HG03354 (cell line): ENCODE measurements around the gene HSPA1B.
"Not testable (repeated sequence)": the region's sequence is repeated elsewhere in the genome, so short reads cannot be mapped to it uniquely, and the experiment has no call there.

Experiments
- ATAC-seq: cut with Tn5 transposase; IDR thresholded peaks from one replicate; pipeline ENCODE4 v1.9.1; 2021; ENCODE audit warnings: mild to moderate bottlenecking; ENCODE audit not compliant: unreplicated experiment, poor library complexity, severe bottlenecking

The HSPA1B gene

DNA sequence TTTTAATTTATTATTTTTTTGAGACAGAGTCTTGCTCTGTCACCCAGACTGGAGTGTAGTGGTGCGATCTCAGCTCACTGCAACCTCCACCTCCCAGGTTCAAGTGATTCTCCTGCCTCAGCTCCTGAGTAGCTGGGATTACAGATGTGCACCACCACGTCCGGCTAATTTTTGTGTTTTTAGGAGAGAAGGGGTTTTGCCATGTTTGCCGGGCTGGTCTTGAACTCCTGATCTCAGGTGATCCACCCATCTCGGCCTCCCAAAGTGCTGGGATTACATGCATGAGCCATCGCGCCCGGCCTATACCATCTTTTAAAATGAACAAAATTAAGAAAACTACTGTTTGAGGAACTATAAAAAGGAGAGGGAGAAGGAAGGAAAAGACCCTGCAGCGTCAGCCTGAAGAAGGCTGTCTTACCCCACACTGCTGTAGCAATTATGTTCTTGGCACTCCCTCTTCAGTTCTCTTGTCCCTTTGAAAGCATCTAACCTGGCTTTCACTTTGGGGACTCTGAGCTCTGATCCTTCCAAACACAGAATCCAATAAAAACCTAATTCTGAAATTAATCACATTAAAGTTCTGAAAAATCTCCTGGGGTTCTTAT is 3.8 kb upstream of the HSPA1B start:
- ATAC-seq = not testable (repeated sequence)

DNA sequence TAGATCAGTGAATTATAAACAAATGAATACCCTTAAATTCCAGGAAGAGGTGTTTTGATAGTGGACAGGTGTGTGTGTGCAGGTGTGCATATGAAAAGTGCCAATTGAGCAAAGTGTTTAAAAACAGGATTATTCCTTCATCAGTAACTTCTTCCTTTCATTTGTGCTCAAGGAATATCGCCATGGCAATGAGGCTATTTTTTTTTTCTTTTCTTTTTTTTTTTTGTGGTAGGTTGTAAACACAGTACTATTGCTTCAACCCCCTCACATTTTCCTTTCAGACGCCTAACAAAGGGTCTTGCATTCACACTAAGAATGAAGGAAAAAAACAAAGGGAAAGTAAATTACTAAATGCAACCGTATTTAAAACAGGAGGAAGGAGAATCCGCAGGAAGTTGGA is 2.0 kb upstream of the HSPA1B start:
- ATAC-seq = no peak

DNA sequence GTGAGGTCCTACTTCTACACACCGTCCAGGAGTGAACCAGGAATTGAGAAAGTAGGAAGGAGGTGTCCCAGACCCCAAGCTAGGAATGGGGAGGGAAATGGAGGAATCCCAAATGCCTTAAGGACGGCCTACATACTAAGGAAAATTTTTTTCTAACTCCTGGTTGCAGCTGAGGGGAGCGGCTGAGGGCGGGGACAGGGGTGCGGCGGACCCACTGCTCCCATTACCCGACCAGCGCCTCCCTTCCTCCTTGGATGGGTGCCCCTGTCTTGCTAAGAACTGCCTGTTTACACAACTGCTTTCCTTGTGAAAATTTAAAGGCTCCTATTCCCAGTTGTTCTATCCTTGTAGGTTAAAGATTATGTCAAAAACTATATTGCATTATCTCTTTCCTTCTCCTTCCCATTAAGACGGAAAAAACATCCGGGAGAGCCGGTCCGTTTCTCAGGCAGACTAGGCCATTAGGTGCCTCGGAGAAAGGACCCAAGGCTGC is 699 bp upstream of the HSPA1B start:
- peak; percentile 9 for ATAC-seq

DNA sequence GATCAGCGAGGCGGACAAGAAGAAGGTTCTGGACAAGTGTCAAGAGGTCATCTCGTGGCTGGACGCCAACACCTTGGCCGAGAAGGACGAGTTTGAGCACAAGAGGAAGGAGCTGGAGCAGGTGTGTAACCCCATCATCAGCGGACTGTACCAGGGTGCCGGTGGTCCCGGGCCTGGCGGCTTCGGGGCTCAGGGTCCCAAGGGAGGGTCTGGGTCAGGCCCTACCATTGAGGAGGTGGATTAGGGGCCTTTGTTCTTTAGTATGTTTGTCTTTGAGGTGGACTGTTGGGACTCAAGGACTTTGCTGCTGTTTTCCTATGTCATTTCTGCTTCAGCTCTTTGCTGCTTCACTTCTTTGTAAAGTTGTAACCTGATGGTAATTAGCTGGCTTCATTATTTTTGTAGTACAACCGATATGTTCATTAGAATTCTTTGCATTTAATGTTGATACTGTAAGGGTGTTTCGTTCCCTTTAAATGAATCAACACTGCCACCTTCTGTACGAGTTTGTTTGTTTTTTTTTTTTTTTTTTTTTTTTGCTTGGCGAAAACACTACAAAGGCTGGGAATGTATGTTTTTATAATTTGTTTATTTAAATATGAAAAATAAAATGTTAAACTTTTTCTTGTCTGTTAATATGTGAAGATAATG is 2.2 kb downstream of the HSPA1B start:
- ATAC-seq = no peak

DNA sequence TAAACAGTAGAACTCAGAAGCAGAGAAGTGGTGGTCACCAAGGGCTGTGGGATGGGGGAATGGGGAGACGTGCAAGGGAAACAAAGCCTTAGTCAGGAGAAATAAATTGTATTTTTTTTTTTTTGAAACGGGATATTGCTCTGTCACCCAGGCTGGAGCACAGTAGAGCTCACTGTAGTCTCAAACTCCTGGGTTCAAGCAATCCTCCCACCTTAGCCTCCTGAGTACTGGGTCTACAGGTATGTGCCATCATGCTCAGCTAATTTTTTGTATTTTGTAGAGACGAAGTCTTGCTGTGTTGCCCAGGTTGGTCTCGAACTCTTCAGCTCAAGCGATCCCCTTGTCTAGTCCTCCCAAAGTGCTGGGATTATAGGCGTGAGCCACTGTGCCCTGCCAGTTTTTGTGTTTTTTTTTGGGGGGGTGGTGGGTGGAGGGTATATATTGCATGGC is 3.4 kb downstream of the HSPA1B start:
- no peak for ATAC-seq

DNA sequence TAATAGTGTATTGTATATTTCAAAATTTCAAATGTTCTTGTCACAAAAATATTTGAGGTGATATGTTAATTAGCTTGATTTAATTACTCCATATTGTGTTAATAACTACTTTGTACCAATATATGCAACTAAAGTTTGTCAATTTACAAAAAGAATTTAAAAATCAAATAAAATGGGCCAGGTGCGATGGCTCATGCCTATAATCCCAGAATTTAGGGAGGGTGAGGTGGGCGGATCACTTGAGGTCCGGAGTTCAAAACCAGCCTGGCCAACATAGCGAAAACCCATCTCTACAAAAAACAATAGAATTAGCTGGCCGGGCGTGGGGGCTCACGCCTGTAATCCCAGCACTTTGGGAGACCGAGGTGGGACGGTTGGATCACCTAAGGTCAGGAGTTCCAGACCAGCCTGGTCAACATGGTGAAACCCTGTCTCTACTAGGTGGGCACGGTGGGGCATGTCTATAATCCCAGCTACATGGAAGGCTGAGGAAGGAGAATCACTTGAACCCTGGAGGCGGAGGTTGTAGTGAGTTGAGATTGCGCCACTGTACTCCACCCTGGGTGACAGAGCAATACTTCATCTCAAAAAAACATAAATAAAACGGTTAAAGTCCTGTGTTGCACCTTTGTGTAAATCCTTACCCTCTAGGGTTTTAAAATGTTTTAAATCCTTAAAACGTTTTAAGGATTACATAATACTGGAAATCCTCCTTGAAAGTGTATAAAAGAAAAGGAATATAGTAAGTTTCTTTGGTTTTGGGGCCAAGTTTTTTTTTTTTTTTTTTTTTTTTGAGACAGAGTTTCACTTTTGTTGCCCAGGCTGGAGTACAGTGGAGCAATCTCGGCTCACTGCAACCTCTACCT is 4.0 kb downstream of the HSPA1B start:
- ATAC-seq = no peak

DNA sequence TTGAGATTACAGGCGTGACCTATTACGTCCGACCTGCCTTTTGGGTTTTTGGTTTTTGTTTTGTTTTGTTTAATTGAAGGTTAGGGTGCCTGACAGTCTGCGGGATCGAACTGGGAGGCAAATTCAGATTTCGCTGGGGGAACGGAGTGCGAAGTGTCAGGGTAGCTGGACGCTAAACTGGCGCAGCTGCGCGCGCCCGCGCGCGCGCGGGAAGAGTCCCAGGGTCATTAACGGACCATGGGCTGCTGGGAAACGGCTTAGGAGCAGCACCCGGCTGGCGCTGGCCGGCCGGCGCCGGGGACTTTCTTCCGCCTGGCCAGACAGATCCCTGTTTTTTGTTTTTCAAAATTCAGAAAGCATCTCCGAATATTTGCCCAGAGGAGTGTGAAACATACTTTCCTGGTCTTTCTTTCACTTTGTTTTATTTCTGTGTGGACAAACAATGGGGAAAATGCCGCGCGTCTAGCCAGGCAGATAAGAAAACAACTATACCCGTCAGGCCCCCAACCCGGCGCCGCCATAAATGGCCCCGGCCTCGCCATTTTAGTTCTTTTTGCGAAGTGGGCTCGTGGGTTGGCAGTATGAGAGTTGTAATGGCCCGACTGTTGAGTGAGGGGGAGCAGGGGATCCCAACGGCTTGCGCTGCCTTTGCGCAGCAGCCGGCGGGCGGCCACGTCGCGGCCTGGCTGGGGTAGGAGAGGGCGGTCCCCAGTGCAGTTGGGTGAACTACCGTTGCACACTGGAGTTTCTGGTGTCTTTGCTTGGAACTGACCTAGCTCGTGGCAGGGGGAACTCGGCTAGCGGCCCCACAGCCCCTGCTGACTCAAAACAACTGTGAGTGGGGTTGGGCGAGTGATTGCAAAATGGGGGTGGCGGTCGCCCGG is 7.1 kb downstream of the HSPA1B start:
- ATAC-seq = peak; percentile 45

DNA sequence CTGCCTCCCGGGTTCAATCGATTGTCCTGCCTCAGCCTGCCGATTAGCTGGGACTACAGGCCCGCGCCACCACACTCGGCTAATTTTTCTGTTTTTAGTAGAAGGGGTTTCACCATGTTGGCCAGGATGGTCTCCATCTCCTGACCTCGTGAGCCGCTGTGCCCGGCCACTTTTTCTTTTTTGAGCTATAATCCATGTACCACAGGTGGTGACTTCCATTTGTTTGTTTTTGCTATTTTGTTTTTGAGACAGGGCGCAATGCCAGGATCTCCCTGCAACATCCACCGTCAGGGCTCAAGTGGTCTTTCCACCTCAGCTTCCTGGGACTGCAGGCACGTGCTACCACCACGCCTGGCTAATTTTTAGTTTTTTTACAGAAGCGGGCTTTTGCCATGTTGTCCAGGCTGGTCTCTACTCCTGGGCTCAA is 8.5 kb downstream of the HSPA1B start:
- no peak for ATAC-seq

DNA sequence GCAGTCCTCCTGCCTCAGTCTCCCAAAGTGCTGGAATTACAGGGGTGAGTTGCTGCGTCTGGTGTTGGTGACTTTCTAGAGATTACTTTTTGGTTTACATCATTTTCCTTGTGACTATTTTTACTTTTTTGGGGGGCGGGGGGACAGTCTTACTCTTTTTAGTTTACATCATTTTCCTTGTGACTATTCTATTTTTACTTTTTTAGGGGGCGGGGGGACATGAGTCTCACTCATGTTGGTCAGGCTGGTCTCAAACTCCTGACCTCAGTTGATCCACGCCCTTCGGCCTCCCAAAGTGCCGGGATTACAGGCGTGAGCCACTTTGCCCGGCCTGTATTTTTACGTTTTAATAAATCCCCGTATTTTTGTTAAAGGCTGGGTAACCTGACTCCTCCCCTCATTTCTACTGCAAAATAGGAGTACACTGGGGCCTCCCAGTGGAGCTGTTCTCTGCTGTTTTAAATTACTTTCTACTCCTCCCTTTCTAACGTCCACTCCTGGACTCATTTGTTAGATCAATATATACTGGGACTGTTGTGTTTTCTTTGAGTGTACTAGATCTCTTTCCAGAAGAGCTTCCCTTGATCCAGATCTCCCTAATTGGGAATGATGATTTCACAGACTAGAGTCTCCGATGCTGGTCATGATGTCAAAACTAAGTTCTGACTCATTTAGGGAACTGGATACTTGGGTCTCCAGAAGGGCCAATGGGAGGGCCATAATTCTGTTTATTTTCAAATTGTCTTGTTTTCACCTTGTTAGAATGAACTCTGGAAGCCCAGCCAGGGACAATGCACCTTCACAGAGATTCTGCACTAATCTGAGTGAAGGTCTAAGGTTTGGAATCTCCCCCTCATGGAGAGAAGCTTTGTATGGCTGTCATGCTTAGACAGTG is 9.2 kb downstream of the HSPA1B start:
- ATAC-seq = no peak

DNA sequence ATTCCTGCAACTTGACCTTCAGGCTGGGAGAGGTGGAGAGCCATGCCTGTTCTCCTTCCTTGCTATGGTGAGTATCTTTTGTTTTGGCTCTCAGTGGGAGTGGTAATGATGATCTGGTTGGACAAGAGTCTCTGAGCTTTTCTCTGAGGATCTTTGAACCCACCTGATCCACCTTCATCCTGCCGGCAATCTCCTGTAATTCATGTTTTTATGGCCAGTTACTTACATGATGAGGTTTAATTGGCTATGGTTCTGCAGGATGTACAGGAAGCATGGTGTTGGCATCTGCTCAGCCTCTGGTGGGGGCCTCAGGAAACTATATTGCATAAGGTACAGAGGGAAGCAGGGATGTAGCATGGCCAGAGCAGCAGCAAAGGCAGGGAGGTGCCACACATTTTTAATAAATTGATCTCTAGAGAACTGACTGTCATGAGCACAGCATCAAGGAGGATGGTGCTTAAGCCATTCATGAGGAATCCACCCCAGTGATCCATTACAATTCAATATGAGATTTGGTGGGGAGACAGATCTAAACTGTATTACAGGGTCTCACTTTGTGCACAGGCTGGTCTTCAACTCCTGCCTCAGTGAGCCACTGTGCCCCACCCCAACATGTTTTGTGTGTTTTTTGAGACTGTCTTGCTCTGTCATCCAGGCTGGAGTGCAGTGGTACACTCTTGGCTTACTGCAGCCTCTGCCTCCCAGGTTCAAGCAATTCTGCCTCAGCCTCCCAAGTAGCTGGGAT is 10.0 kb downstream of the HSPA1B start:
- no peak for ATAC-seq

DNA sequence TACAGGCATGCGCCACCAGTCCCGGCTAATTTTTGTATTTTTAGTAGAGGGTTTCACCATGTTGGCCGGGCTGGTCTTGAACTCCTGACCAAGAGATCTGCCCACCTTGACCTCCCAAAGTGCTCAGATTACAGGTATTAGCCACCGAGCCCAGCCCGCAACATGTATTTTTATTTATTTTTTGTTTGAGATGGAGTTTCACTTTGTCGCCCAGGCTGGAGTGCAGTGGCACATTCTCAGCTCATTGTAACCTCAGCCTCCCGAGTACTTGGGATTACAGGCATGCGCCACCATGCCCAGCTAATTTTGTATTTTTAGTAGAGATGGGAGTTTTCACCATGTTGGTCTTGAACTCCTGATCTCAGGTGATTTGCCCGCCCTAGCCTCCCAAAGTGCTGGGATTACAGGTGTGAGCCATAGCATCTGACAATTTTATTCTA is 10.6 kb downstream of the HSPA1B start:
- ATAC-seq = not testable (repeated sequence)

DNA sequence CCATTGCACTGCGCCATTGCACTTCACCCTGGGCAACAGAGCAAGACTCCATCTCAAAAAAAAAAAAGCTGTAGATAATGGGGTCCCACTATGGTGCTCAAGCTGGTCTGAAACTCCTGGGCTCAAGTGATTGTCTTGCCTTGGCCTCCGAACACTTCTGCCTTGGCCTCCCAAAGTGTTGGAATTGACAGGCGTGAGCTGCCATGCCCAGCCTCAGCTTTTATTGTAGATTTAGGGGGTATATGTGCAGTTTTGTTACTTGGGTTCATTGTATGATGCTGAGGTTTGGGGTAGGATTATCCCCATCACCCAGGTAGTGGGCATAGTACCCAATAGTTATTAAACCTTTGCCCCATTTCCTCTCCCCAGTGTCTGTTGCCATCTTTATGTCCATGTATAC is 11.4 kb downstream of the HSPA1B start:
- no peak for ATAC-seq

DNA sequence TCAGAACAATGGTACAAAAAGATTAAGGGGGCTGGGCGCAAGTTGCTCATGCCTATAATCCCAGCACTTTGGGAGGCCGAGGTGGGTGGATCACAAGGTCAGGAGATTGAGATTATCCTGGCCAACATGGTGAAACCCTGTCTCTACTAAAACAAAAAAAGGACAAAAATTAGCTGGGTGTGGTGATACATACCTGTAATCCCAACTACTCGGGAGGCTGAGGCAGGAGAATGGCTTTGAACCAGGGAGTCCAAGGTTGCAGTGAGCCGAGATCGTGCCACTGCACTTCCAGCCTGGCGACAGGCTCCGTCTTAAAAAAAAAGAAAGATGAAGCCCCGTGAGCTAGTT is 12.2 kb downstream of the HSPA1B start:
- not testable (repeated sequence) for ATAC-seq

DNA sequence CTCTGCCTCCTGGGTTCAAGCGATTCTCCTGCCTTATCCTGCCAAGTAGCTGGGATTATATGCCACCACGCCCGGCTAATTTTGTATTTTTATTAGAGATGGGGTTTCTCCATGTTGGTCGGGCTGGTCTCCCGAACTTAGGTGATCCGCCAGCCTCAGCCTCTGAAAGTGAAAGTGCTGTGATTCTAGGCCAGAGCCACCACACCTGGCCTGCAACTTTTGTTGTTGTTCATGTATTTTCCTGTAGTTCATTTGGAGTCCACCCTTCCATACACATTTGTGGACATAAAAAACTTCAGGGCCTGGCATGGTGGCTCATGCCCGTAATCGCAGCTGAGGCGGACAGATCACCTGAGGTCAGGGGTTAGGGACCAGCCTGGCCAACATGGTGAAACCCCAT is 14.5 kb downstream of the HSPA1B start:
- no peak for ATAC-seq

DNA sequence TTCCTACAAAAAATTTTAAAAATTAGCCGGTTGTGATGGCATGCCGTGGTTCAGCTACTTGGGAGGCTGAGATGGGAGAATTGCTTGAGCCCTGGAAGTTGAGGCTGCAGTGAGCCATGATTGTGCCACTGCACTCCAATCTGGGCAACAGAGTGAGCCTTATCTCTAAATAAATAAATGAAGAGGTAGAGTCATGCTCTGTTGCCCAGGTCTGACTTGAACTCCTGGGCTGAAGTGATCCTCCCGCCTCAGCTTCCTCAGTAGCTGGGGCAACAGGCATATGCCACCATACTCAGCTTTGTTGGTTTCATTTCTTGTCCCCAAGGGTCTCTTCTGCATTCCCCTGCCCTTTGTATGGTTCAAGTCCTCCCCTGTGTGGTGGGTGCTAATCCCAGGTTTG is 17.0 kb downstream of the HSPA1B start:
- no peak for ATAC-seq

DNA sequence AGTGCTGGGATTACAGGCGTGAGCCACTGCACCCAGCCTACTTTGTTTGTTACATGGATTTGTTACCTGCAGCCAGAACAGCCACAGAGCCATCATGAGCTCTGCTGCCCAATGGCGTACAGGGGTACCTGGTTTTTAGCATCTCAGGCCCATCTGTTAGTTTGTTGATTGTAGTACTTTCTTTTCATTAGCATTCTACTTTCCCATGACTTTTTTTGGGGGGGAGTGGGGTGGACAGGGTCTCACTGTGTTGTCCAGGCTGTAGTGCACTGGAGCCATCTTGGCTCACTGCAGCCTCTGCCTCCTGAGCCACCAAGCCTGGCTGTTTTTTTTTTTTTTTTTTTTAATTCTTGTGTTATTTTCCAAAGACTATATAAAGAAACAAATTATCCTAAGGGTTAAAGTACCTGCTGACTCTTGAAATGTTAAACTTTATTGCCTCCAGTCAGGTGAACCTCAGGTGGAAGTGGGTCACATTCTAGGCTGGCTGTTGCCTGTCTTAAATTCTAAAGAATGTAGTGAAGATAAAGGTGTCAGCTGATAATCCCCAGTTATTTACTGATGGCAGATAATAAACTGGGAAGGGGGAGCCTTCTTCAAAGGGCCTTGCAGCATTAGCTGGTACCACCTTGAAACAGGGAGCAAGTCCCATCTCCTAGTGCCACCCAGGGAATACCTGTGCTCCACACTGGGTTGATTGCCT is 19.9 kb downstream of the HSPA1B start:
- no peak for ATAC-seq

DNA sequence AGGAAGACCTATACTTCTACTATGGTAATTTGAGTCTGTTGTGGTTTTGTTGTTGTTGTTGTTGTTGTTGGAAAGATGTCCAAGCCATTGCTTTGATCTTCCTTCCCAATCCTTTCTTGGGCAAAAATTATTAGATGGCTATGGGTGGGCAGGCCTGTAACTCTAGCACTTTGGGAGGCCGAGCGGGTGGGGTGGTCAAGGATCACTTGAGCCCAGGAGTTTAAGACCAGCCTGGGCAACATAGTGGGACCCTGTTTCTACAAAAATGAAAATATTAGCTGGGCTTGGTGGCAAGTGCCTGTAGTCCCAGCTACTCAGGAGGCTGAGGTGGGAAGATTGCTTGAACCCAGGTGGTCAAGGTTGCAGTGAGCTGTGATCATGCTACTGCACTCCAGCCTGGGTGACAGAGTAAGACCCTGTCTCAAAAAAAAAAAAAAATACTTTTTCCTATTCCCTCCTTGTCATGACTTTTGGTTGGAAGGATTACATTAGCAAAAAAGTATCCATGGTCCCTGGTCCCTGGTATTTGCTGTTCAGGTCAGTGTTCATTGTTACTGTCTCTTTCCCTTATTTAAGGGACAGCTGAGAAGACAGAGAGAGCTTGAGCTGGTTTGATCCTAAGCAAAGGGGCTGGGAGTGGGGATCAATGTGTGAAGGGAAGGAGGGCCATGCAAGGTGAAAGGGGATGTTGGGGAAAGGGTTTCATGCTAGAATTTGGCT is 23.4 kb downstream of the HSPA1B start:
- no peak for ATAC-seq
